GM12878 (cell line): ENCODE measurements around the gene SARDH. TPM values are rescaled to one million over a fixed set of nuclear protein-coding genes. Genes with fewer than 3 reads are reported as not detected.

Experiments used
- ATAC-seq: fragments of 200-7000 bp; cut with Tn5 transposase; 3 replicates; pipeline ENCODE4 v1.9.1; 2020; ENCODE audit warnings: mild to moderate bottlenecking, moderate library complexity
- BruUV-seq: library from RNA; stranded (reverse); fragments of 400-500 nt; replicated peaks from 2 replicates; lab custom pipeline; 2021; lab: Mats Ljungman, UMichigan
- CTCF ChIA-PET: fragments of 300-600 bp; sonication (Branson Sonifier 250); formaldehyde crosslinking; extraction: SDS; loops from one replicate; lab custom pipeline; 2021; ENCODE audit warnings: inconsistent platforms; lab: Yijun Ruan, JAX
- POLR2A ChIA-PET: fragments of 350-600 bp; formaldehyde crosslinking; extraction: SDS; loops from one replicate; lab custom pipeline; 2021; ENCODE audit warnings: inconsistent platforms; lab: Charles Lee
- RAD21 ChIA-PET: fragments of 300-600 bp; sonication (Branson Sonifier 250); formaldehyde crosslinking; loops from one replicate; lab custom pipeline; 2023; ENCODE audit warnings: antibody characterized with exemption; ENCODE audit not compliant: unreplicated experiment; lab: Charles Lee
- SMC1A ChIA-PET: fragments of 300-600 bp; sonication (Branson Sonifier 250); formaldehyde crosslinking; loops from one replicate; lab custom pipeline; 2023; ENCODE audit not compliant: unreplicated experiment, uncharacterized antibody; lab: Charles Lee
- DNase-seq: peaks from one replicate; pipeline ENCODE4 v3.0.0-alpha.2; 2011; ENCODE audit warnings: low read depth, low spot score
- FAIRE-seq: peaks from 3 replicates; lab custom pipeline; 2011; peaks lifted over from hg19 to GRCh38; lab: Jason Lieb, UNC
- H2AFZ ChIP-seq: 2 replicates; pipeline ENCODE4 v1.6.0; 2011; ENCODE audit warnings: low read depth, low read length, control low read depth; ENCODE audit not compliant: control insufficient read depth
- H3K27ac ChIP-seq: 2 replicates; pipeline ENCODE4 v1.5.1; 2011; ENCODE audit warnings: control low read depth; ENCODE audit not compliant: control insufficient read depth, insufficient read depth
- H3K27me3 ChIP-seq, 2 experiments: replicated peaks in 1 of 2; 2 replicates each; pipeline versions ENCODE4 v1.6.0 to v1.6.1; 2011; ENCODE audit warnings: low read length in 1 of 2; ENCODE audit not compliant: control insufficient read depth in 2 of 2, insufficient read depth in 2 of 2
- H3K36me3 ChIP-seq, 2 experiments: 2 replicates each; pipeline ENCODE4 v1.5.1; 2011; ENCODE audit warnings: low read length in 1 of 2; ENCODE audit not compliant: control insufficient read depth in 2 of 2, insufficient read depth in 2 of 2
- H3K4me1 ChIP-seq: 2 replicates; pipeline ENCODE4 v1.6.1; 2011; ENCODE audit warnings: mild to moderate bottlenecking, low read length, moderate library complexity, mixed read lengths; ENCODE audit not compliant: control insufficient read depth, insufficient read depth
- H3K4me2 ChIP-seq: 2 replicates; pipeline ENCODE4 v1.6.0; 2011; ENCODE audit warnings: control low read depth; ENCODE audit not compliant: control insufficient read depth, insufficient read depth
- H3K4me3 ChIP-seq: fragments of 200-600 bp; sonication (generic); 2 replicates; pipeline ENCODE4 v1.5.1; 2016
- H3K79me2 ChIP-seq: 2 replicates; pipeline ENCODE4 v1.6.0; 2011; ENCODE audit warnings: low read length; ENCODE audit not compliant: control insufficient read depth, insufficient read depth
- H3K9ac ChIP-seq: 2 replicates; pipeline ENCODE4 v1.8.0; 2011; ENCODE audit warnings: low read length, control low read depth, mixed read lengths; ENCODE audit not compliant: control insufficient read depth, insufficient read depth
- H3K9me3 ChIP-seq: replicated peaks from 3 replicates; pipeline ENCODE4 v1.5.1; 2011; ENCODE audit warnings: mild to moderate bottlenecking, low read length; ENCODE audit not compliant: control insufficient read depth, insufficient read depth
- H4K20me1 ChIP-seq: 2 replicates; pipeline ENCODE4 v1.6.0; 2011; ENCODE audit not compliant: control insufficient read depth, insufficient read depth
- BCL11A ChIP-seq: IDR thresholded peaks from 2 replicates; pipeline ENCODE4 v1.6.1; 2011; ENCODE audit warnings: low read depth, low read length
- CBX3 ChIP-seq: fragments of 200-600 bp; sonication (generic); IDR thresholded peaks from 2 replicates; pipeline ENCODE4 v1.6.1; 2016; ENCODE audit warnings: low read depth, borderline replicate concordance
- FOS ChIP-seq: IDR thresholded peaks from 3 replicates; pipeline ENCODE4 v1.6.1; 2011; ENCODE audit warnings: borderline replicate concordance; ENCODE audit not compliant: insufficient read length; ENCODE audit errors: extremely low read depth
- FOXM1 ChIP-seq: IDR thresholded peaks from 2 replicates; pipeline ENCODE4 v1.6.1; 2012; ENCODE audit warnings: low read depth, mild to moderate bottlenecking, inconsistent platforms, low read length, moderate library complexity
- MYB ChIP-seq: fragments of 150-350 bp; IDR thresholded peaks from 2 replicates; pipeline ENCODE4 v1.6.1; 2014; ENCODE audit warnings: mild to moderate bottlenecking, low read depth, low read length, borderline replicate concordance
- PRDM15 ChIP-seq: fragments of 450-650 bp; formaldehyde crosslinking; IDR thresholded peaks from 2 replicates; pipeline ENCODE4 v1.4.0; 2020; ENCODE audit warnings: mild to moderate bottlenecking, moderate library complexity
- SMC3 ChIP-seq: IDR thresholded peaks from 2 replicates; pipeline ENCODE4 v1.6.1; 2011; ENCODE audit warnings: low read length, improper control_type of control experiment, borderline replicate concordance
- TBL1XR1 ChIP-seq: IDR thresholded peaks from 2 replicates; pipeline ENCODE4 v1.6.1; 2012; ENCODE audit warnings: low read depth, low read length, improper control_type of control experiment
- WGBS: methylation state at CpG from one replicate; pipeline ENCODE4 v1.1.6; 2016; ENCODE audit warnings: low lambda C conversion rate; ENCODE audit not compliant: insufficient replicate concordance, insufficient coverage; ENCODE audit errors: missing lambda C conversion rate; 5-methylcytosine and 5-hydroxymethylcytosine counted together
- in situ Hi-C: fragments of 300-500 bp; cut with MboI; formaldehyde crosslinking; loops from 9 replicates; pipeline ENCODE4 v1.14.3; 2018; ENCODE audit warnings: mixed read lengths
- intact Hi-C: fragments of 100-400 bp; cut with micrococcal nuclease; formaldehyde crosslinking; loops from one replicate; pipeline ENCODE4 v1.14.2; 2022; ENCODE audit not compliant: unreplicated experiment
- polyA plus RNA-seq, 11 experiments: library from polyadenylated mRNA; depleted of rRNA in 4 of 11; unstranded in 6 of 11; stranded (reverse) in 5 of 11; fragments of >200 nt; fragmentation: Nextera tagmentation in 4 of 11; fragmentation: Illumina TruSeq in 1 of 11; extraction: Ambion mirVana in 4 of 11; extraction: Trizol in 1 of 11; gene quantifications; 1 replicate in 1 of 11; 2 replicates in 10 of 11; pipeline versions ENCODE4 v1.2.1 to v1.2.3, GENCODE V29; 2011 to 2016; ENCODE audit warnings: inconsistent platforms in 2 of 11, missing spikeins in 2 of 11, low read depth in 1 of 11
- total RNA-seq, 4 experiments: library from RNA; depleted of rRNA in 3 of 4; stranded (reverse); fragments of >200 nt in 3 of 4; fragmentation: Illumina TruSeq in 1 of 4; extraction: Trizol in 1 of 4; gene quantifications; 2 replicates each; pipeline versions ENCODE4 v1.2.1 to v1.2.3, GENCODE V29; 2013 to 2021

SARDH gene
- total and polyA plus RNA-seq, 10 of the 15 experiments (the other 5 are each of a cell fraction or from before 2014, with no cell fraction given): 0.03 to 0.15 (median 0.10) TPM; not detected in 6

GRCh38 chr9:133701321-133701980 is 36.7 kb downstream of the SARDH start:
- intact Hi-C loops: no loop called here
- no TSS peak for BruUV-seq
- Histone ChIP-seq H3K9ac (no peak overlapping the region), H4K20me1 (no peaks in the 10 kb centered on the region), H3K9me3 (no peaks in the 10 kb centered on the region), H3K4me3 (no peak overlapping the region), H3K36me3 (no peaks in the 10 kb centered on the region), H3K4me2 (no peak overlapping the region), H2AFZ (no peak overlapping the region), H3K27ac (no peak overlapping the region)
- ChIA-PET RAD21 (no interaction called here), CTCF (interaction anchor here (1.1 kb wide), 2 partner anchors 16 to 41 kb away, joined by 3 read pairs; no protein-coding TSS in a partner anchor)
- no peak; the same call in 2 of the 3 replicates for ATAC-seq
- TF ChIP-seq FOXM1: no peak
- no peak for TF ChIP-seq FOS
- TF ChIP-seq, all 136 proteins: peak for 0
- 2% methylated on average over 31 of the region's 33 CpGs for WGBS
- H3K27me3 ChIP-seq: peaks cover 10 to 22% of the 10 kb centered on the region in 2 experiments
- H3K4me1 ChIP-seq: no peaks in the 10 kb centered on the region
- H3K79me2 ChIP-seq: no peaks in the 10 kb centered on the region
- SMC1A ChIA-PET: no interaction called here
- no peak for DNase-seq
- POLR2A ChIA-PET: no interaction called here
- in situ Hi-C loops: no loop called here
- no peak for FAIRE-seq

- ChIA-PET SMC1A (interaction anchor here (0.9 kb wide), 1 partner anchor 140 kb away, joined by 3 read pairs; no protein-coding TSS in a partner anchor), RAD21 (no interaction called here), POLR2A (no interaction called here), CTCF (interaction anchor here (1.1 kb wide), 2 partner anchors 15 to 42 kb away, joined by 3 read pairs; no protein-coding TSS in a partner anchor)
- Histone ChIP-seq H2AFZ (no peak overlapping the region), H3K9ac (no peak overlapping the region), H3K4me2 (no peak overlapping the region), H3K4me3 (no peak overlapping the region), H4K20me1 (no peaks in the 10 kb centered on the region), H3K27ac (no peak overlapping the region), H3K4me1 (no peaks in the 10 kb centered on the region), H3K9me3 (no peaks in the 10 kb centered on the region), H3K27me3 (peaks cover 10 to 20% of the 10 kb centered on the region in 2 experiments), H3K36me3 (no peaks in the 10 kb centered on the region), H3K79me2 (no peaks in the 10 kb centered on the region)
- no peak for FAIRE-seq
- no TSS peak for BruUV-seq
- 17% methylated on average over 4 of the region's 4 CpGs for WGBS
- TF ChIP-seq SMC3 (no peak), PRDM15 (no peak), CBX3 (no peak), TBL1XR1 (no peak), BCL11A (no peak), MYB (no peak)
- DNase-seq: no peak
- intact Hi-C loops: no loop called here
- ATAC-seq: no peak
- in situ Hi-C loops: no loop called here
Observed at GRCh38 chr9:133700819-133701320, 37.3 kb downstream of the SARDH start.
